Left ventricle myocardium superior (tissue), 1 donor: ENCODE data around the gene CETP. TPM values are rescaled to one million over a fixed set of nuclear protein-coding genes. Genes with fewer than 3 reads are reported as not detected.
"Not testable (repeated sequence)": the region's sequence is repeated elsewhere in the genome, so short reads cannot be mapped to it uniquely, and the experiment has no call there.

ENCODE experiments used
- ATAC-seq: fragments of 200-7000 bp; cut with Tn5 transposase; one replicate; pipeline ENCODE4 v1.9.1; 2020; ENCODE audit warnings: mild to moderate bottlenecking, moderate library complexity
- DNase-seq: peaks from one replicate; pipeline ENCODE4 v3.0.0-alpha.2; 2020
- intact Hi-C: fragments of 100-400 bp; cut with micrococcal nuclease; formaldehyde crosslinking; loops from one replicate; pipeline ENCODE4 v1.11.0; 2022
- total RNA-seq: library from RNA; stranded (reverse); fragmentation: NEBNext Ultra II Directional; extraction: Animal tissue kit (Norgen Biotek cat#: 25700); gene quantifications from one replicate; pipeline ENCODE4 v1.2.1, GENCODE V29; 2021
- donor health status: DM: no; HTN: yes; CAD: no; lungs with severe emphysema.

Gene CETP
- total RNA-seq, 1 donor from 2014 or later, result 0.37 TPM

DNA sequence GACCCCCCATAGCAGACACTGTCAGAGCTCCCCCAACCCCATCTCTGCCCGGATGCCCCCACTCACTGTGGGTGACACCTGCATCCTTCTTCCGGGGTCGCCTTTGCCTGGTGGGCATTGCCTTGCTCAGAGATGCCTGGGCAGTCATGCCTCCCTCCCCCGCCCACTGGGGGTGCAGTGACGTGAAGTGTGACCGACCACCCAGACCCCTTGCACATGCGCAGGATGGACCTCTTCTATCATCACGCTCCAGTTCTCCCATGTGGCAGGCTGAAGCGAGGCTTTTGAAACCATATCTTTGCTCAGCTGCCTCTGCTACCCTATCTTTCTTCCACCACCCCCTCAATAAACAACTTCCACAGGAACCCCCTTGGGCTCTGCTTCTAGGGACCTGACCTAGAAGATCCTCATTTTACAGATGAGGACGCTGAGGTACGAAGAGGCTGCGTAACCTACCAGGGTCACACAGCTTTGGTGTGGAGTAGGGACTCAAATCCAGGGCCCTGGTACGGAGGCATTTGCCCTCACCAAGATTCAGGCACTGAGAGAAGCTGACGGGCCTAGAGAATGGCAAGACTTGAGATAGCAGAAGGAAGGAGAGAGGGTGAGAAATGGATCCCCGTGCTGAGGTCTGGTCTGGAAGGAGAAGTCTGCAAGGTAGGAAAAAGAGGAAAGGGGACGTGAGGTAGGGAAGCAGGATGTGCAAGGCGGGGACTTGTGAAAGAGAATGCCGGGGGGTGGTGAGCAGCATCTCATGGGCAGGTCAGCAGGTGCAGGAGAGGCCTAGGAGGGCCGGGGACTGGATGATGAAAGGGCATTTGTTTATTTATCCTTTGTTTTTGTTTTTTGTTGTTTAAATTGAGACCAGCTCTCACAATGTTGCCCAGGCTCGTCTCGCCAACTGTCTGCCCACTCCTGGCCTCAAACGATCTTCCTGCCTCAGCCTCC, 42.0 kb downstream of the CETP start:
- intact Hi-C loops, result no loop called here
- DNase-seq (no peak), ATAC-seq (no peak)

DNA sequence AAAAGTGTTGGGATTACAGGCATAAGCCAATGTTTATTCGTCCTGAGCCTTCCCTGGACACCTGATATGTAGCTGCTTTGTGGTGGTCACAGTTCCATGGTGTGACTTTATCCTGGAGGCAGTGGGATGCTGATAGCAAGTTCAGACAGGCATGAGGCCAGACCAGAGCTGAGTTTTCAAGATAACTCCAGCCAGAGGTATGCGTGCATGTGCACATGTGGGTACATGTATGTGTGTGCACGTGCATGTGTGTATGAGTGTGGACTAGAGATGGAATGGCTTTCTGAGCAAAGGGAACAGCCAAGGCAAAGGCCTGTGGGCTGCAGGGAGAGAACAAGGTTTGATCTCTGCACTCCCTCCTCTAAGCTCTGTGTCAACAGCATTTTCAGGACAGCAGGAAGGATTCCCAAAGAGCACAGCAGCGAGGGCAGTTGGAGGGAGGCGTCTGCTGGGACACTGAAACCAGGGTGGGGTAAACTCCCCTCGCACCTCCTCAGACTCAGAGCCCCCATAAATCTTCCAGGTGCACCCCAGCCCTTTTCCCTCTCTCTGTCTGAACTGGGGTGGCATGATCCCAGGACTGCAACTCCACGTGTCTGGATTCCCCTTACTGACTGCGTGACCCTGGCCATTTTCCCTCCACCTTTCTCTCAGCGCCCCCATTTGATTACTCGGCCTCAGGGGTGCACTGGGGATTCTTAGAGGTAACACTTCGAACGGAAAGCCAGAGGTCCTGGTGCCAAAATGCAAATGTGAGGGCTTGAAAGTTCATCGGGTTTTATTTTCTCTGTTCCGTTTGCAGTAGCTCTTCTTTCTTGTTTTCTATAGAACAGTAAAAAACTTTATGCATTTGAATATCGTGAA, 42.9 kb downstream of the CETP start:
- no peak for ATAC-seq
- intact Hi-C loops, result no loop called here
- DNase-seq, result no peak

GRCh38 chr16:57005597-57005996, 43.8 kb downstream of the CETP start:
- intact Hi-C loops, ATAC-seq, DNase-seq: not testable (repeated sequence)

DNA sequence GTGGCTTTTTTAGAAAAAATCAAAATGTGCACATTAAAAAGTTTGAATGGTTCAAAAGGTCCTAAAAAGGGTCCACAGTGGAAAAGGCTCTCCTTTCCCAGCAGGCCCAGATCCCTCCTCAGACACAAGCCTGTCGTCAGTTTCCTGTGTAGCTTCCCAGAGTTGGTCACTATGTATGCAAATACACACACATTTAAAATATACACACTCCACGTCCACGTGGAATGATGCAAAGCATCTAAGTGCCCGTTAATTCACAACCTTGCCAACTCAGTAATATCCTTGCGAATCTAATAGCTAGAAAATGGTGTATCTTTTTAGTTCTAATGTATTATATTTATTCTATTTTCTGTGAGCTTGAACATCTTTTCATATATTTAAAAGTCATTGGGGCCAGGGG, 45.3 kb downstream of the CETP start:
- intact Hi-C loops, result no loop called here
- ATAC-seq (no peak), DNase-seq (no peak)

DNA sequence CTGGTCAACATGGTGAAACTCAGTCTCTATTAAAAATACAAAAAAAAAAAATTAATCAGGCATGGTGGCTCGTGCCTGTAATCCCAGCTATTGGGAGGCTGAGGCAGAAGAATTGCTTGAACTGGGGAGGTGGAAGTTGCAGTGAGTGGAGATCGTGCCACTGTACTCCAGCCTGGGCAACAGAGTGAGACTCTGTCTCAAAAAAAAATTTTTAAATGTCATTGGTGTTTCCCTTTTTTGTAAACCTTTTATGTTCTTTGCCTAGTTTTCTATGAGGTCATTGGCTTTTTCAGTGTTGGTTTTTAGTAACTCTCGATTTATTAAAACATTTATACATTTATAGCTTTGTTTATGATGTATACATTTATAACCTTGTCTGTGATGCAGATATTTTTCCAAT, 45.8 kb downstream of the CETP start:
- ATAC-seq (no peak), DNase-seq (no peak)
- intact Hi-C loops, result no loop called here

GRCh38 chr16:57008440-57008839, 46.7 kb downstream of the CETP start:
- DNase-seq, result no peak
- no peak for ATAC-seq
- intact Hi-C loops, result no loop called here

GRCh38 chr16:57009643-57010170, 48.0 kb downstream of the CETP start:
- intact Hi-C loops, result no loop called here
- ATAC-seq (no peak), DNase-seq (no peak)

DNA sequence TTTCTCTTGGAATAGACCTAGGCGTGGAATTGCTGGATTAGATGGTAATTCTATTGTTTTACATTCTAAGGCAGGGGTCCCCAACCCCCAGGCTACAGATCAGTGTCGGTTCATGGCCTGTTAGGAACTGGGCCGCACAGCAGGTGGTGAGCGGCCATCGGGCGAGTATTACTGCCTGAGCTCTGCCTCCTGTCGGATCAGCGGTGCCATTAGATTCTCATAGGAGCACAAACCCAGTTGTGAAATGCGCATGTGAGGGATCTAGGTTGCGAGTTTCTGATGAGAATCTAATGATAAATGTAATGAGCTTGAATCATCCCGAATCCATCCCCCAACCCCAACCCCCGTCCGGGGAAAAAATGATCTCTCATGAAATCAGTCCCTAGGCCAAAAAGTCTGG, 50.6 kb downstream of the CETP start:
- DNase-seq, result no peak
- intact Hi-C loops, result no loop called here
- no peak for ATAC-seq

DNA sequence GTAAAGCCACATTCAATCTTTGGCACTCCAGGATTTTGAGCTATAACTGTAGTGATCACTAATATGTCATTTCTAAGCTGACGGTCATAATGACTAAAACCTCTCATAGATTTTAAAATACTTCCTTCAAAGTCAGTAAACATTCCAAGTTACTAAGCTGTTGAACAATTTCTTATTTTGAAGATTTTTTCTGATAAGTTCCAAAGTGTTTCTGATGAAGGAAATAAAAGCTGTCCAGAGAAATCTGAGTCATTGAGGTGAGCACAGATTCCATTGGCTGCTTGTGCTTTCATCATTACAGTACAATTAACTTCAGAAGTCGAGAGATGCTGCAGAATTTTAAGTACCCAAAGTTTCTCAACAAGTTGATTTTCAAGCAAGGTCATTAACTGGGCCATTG, 51.5 kb downstream of the CETP start:
- no peak for ATAC-seq
- no peak for DNase-seq
- intact Hi-C loops, result no loop called here

- ATAC-seq, result no peak
- intact Hi-C loops, result no loop called here
These were observed 52.2 kb downstream of the CETP start for GRCh38 chr16:57013902-57014301.

DNA sequence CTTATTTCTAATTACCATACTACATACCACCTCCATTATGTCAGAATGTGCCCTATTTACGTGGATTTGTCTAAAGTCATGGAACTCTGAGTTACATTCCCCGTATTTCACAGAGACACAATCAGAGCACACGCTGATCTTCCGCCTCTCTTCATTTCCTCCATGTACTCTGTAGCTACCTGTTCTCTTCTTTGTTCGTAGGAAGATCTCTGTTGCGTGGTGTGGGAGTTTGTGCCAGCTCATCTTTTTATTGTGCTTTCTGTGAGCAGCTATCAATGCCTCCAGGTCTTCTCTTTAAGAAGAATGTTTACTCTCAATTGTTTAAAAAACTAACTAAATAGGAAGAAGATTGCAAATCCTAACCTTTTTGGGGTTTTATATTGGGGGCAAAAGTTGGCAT, 54.6 kb downstream of the CETP start:
- DNase-seq, result no peak
- intact Hi-C loops, result no loop called here
- no peak for ATAC-seq

More at GRCh38 chr16:57013902-57014301, 52.2 kb downstream of the CETP start:
- no peak for DNase-seq

- ATAC-seq, result no peak
- DNase-seq, result no peak
- intact Hi-C loops, result no loop called here
These were observed 55.1 kb downstream of the CETP start for GRCh38 chr16:57016831-57017230.

GRCh38 chr16:57017251-57017650, 55.5 kb downstream of the CETP start:
- ATAC-seq (no peak), DNase-seq (no peak)
- intact Hi-C loops, result no loop called here

DNA sequence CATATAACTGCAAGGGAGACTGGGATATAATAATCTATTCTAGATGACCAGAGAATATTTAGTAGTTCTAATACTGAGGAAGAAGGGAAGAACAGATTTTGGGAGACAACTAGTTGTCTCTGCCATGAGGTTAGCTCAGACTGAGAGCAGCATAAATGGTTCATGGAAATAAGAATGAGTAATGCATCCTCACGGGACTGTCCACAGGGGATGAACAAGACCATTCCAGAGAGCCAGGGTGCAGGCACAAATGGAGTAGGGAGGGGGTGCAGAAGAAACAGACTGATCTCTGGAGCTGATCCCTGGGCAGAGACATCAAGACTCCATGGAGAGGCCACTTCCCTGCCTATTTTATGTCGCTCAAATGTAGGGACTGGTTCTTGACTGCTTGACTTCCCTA, 58.0 kb downstream of the CETP start:
- no peak for ATAC-seq

DNA sequence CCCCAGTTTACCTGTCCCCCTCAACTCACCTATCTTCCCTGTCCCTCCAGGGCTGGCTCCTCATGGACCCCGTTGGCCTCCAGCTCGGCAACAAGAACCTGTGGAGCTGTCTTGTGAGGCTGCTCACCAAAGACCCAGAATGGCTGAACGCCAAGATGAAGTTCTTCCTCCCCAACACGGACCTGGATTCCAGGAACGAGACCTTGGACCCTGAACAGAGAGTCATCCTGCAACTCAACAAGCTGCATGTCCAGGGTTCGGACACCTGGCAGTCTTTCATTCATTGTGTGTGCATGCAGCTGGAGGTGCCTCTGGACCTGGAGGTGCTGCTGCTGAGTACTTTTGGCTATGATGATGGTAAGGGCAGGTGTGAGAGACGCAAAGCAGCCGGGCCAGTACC, 58.9 kb downstream of the CETP start:
- DNase-seq, result no peak
- intact Hi-C loops, result no loop called here
- no peak for ATAC-seq

More for the DNA sequence above, 58.0 kb downstream of the CETP start:
- DNase-seq, result no peak
- intact Hi-C loops, result no loop called here

- DNase-seq (no peak), ATAC-seq (no peak)
- intact Hi-C loops, result no loop called here
These were observed 60.0 kb downstream of the CETP start for GRCh38 chr16:57021757-57022156.

- intact Hi-C loops, result no loop called here
- DNase-seq (no peak), ATAC-seq (no peak)
These were observed 60.7 kb downstream of the CETP start for GRCh38 chr16:57022445-57022844.

DNA sequence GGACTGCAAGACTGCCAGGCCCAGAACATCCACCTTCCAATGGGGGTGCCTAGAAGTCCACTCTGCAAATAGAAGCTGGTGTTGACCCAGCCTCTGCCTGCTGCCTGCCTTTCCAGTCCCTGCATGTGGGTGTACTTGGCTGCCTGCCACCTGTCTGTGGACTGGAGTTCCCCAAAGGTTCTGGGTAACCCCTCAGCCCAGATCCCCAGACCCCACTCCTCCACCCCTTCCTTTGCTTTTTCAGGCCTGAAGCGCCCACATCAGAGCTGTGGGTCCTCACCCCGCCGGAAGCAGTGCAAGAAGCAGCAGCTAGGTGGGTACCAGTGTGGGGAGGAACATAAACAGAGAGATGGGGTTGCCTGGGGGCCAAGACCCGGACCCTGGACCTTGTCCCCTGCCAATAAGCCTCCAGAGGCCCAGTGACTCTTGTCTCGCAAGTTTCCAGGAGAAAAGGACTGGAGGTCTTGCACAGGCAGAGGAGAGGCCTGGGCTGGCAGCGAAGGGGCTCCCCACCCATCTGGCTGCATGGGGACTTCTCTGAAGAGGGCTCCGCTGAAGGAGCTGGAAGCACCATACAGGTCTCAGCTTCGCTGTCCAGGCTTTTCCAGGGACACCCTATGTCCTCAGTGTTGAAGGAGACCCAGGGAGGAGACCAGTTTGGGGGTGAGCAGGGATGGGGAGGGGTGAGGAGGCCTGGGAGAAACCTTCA, 61.9 kb downstream of the CETP start:
- intact Hi-C loops, result no loop called here
- ATAC-seq, result no peak

GRCh38 chr16:57024894-57025680, 63.3 kb downstream of the CETP start:
- ATAC-seq, result peak; percentile 16
- intact Hi-C loops, result no loop called here
- DNase-seq, result no peak

More for the DNA sequence above, 61.9 kb downstream of the CETP start:
- no peak for DNase-seq
